NCI-H146 (cell line): ENCODE measurements around the gene CD81.

Source experiments
- DNase-seq: peaks from one replicate; lab custom pipeline; 2025; lab: John Stamatoyannopoulos, UW

CD81 gene

GRCh38 chr11:2406878-2407410, 29.8 kb downstream of the CD81 start:
- DNase-seq, result no peak

DNA sequence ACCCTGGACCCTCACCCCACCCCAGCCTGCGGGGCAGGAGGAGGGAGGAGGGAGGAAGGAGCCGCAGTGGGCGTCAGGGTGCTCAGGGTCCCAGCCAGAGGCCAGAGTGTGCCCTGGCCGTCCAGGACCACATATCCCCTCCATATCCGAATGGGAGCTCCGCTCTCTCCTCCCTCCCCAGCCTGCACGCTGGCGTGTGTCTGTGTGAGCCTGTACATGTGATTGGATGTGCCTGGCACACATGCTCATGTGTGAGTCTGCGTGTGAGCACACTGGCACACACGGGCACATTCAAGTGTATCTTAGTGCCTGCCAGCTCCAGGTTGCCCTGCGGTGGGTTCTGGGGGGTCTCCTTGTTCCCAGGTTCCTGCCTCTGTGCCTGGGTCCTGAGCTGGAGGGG, 31.6 kb downstream of the CD81 start:
- no peak for DNase-seq

GRCh38 chr11:2409126-2409525, 32.0 kb downstream of the CD81 start:
- no peak for DNase-seq

- peak; percentile 25 for DNase-seq
These were observed 32.7 kb downstream of the CD81 start for GRCh38 chr11:2409611-2410468.

- DNase-seq, result no peak
These were observed 33.5 kb downstream of the CD81 start for GRCh38 chr11:2410616-2411015.

DNA sequence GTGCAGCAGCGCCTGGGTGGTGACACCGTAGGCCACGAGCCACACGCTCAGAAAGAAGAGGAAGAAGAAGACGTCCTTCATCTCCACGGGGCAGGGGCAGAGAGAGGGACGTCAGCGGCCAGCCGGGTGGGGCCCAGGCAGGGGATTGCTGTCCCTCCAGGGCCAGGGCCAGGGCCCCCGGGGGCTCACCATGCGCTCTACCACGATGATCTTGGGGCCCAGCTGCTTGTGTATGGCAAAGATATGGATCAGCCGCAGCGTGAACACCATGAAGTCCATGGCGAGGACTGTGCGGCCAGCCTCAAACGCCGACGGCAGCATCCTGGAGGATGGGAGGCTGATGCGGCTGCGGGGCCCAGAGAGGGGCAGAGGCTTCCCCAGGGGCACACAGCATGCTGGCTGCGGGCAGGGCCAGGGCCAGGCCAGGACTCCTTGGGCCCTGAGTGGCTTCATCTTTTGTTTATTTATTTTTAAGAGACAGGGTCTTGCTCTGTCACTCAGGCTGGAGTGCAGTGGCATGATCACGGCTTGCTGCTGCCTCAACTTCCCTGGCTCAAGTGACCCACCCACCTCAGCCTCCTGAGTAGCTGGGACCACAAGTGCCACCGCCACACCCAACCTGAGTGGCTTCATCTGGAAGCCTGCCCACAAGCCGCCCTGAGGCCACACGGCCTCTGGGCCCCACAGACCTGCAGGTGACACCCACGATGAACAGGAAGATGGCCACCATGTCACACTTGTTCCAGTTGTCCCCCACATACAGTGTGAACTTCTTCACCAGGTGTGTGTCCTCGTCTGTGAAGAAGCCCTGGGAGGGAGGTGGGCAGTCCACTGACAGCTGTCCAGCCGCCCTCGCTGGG, 34.6 kb downstream of the CD81 start:
- DNase-seq, result no peak

DNA sequence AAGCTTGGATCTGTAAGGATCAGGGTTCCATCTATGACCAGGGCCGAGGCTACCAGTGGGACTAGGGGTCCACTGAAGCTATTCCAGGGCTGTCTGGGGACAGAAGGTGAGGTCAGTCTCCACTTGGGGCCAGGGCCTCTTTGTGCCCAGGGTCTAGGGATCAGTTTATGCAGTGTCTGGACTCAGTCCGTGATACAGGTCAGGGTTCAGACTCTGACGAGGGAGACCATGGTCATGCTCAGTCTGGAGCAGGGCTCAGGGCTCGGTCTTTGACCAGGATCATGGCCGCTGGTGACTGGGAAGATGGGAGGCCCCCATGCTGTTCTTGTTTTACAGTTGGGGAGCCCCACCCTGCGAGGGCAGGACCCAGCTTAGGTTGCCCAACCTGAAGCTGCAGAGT, 35.2 kb downstream of the CD81 start:
- no peak for DNase-seq

DNA sequence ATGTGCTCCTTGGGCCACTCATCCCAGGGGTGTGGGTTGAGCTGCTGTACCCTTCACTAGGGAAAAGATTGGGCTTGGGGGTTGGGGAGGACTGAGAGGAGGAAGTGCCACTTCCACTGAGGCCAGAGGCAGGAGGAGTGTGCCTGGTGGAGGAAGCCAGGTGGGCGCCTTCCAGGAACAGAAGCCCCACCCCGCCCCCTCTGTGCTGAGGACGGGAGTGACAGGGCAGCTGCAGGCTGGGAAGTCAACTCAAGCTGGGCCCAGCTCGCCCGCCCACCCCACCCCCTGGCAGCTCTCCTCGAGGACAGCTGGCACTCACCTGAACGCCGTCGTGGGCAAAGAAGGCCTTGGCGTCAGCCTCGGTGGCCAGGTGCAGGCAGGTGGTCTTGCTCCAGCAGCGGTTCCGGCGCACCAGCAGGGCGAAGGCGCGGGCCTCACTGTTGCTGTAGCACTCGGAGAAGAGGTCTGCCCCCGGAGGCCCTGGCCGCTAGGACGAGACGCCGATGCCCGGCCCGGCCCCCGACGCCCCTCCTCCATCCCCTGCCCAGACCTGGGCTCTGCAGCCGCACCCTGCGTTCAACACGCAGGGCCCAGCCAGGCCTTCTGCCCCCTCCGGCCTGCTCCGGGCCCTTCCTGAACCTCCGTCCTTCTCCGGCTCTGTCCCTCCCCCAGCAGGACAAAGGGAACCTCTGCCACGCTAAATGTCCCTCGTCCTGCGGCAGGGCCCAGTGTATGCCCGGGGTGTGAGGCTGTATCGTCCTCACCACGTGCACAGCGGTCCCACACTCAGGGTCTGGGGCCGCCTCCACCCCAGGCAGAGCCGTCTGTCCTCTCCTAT, 36.9 kb downstream of the CD81 start:
- DNase-seq, result no peak

- no peak for DNase-seq
These were observed 37.5 kb downstream of the CD81 start for GRCh38 chr11:2414616-2415015.

DNA sequence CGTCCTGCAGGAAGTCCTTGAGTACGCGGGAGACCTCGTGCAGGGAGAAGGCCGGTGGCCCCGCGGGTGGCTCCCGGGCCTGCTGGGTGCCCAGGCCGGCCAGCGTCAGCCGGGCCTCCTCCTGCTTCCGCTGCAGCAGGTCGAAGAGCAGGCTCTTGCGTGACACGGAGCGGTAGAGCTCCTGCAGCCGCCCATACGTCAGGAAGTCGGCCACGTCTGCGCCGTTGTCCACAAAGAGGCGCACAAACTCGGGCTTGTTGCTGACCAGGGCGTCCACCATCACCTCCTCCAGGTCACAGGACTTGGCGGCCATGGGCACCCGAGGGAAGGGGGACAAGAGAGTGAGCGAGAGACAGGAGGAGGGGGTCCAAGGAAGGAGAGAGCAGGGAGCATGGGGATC, 38.1 kb downstream of the CD81 start:
- peak; percentile 31 for DNase-seq

- DNase-seq, result no peak
These were observed 38.7 kb downstream of the CD81 start for GRCh38 chr11:2415601-2416380.

DNA sequence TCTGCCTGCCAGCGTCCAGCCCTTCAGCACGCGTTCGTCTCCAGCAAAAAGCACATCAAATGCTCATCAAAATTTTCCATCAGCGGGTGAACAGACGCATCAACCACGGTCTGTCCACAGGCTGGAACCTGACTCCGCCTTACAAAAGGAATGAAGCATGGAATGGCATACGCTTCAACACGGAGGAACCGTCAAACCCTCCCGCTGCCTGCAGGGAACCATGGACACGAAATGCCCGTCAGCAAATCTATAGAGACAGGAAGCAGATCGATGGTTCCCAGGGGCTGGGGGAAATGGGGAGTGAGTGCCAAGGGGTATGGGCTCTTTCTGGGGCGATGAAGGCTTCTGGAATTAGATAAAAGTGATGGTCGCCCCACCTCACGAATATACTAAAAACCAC, 39.7 kb downstream of the CD81 start:
- peak; percentile 21 for DNase-seq

DNA sequence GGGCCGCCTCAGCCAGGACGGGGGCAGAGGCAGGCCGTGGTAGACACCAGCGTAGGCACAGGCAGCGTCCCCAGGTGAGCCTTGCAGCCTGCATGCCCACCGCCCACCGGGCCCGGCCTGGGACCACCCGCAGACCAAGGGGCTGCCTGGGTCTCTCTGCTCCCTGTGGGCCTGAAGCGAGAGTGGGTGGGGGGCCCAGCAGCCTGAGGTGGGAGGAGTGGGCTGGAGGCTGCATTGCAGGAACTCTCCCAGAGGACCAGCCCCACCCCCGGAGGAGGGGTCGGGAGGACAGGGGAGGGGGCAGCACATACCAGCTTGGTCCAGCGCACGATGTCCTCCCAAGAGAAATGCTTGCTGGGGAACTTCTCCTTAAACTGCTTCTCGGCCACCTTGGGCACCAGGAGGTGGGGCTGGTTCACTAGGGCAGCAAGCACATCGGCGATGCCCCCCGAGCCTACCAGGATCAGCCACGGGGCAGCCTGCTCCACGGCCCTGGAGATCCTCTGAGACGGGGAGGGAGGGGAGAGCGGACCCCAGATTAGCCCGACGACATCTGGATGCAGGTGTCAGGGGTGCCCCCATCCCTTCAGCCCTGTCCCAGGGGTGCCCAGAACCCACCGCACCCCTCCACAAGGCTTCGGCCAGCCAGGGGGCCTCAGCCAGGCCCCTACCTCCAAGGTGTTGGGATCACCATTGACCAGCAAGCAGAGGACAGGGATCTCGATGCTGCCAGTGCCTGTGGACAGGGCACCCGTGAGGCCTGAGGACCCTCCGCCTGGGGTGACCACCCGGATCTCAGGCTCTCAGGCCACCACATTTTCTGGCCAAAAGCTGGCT, 41.0 kb downstream of the CD81 start:
- DNase-seq, result no peak

DNA sequence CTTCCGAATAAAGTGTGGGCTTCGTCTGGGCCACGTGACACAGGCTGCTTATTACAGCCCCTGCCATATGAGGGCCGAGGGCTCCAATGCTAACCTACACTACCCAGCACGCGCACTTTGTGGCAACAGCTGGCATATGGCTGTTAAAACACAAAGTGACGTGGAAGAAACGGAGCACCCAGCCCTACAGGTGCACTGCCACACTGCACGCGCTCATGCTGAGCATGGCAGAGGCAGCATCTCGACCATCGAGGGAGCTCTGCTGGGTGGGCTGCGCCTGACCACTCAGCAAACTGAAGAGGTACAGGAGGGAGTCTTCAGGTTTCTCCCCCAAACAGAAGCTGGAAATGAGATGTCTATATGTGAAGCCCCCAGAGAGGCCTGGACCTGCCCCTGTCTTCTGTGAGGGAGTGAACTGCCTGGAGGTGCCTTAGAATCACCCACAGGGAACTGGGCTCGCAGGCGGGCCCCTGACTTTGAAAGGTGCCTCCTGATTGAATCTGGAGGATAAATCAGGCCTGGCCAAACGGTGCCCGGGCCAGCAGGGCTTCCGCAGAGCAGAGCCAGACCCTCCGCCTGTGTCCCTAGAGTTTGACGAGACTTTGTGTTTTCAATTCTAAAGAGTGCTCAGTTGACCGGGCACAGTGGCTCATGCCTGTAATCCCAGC, 41.7 kb downstream of the CD81 start:
- no peak for DNase-seq

GRCh38 chr11:2419638-2420501, 42.8 kb downstream of the CD81 start:
- peak; percentile 71 for DNase-seq

- DNase-seq, result peak; percentile 77
These were observed 43.6 kb downstream of the CD81 start for GRCh38 chr11:2420502-2421225.

DNA sequence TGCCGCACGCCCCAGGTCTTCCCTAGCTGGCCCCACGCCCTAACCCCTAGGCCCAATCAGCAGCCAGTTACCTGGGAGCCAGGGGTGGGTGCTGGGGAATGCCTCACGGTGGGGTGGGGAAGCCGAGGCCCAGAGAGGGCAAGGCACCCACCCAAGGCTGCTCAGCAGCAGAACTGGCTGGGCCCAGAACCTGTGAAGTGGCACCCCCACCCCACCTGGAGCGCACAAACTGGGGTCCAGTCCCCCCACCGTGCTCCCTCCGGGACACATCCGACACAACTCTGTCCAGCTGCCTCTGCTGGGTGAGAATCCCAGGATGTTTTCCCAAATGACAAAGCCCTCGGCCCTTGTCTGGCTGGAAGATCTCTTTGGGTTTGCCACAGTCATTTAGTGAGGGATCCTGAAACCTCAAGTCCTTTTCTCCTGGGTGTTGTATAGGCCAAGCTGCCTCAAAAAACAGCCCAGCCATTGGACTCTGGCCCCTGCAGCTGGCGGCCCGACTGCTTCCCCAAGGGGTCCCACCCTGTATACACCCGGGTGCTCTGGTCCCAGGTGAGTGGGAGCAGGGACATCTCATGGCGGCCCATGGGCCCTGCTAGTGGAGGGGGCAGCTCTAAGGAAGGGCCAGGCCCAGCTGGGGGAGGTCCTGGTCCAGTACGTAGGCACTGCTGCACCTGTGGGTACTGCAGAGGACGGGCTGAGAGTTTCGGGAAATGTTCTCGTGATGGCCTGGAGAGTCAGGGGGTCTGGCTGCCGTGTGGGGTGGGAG, 44.3 kb downstream of the CD81 start:
- no peak for DNase-seq
